ENCODE measurements around the gene FCRLA.
"Not testable (repeated sequence)": the region's sequence is repeated elsewhere in the genome, so short reads cannot be mapped to it uniquely, and the experiment has no call there.

Gene FCRLA

GRCh38 chr1:161706482-161707347 lies at the start of gene FCRLA:
TSS of gene FCRLA (plus strand) at chr1:161707229. CDS start at chr1:161707265, 36 bp downstream.
- DNase-seq (ENCODE audit: low read depth in 1 of 2, low spot score in 1 of 2), result no peak

- not testable (repeated sequence) for DNase-seq (ENCODE audit: low read depth in 1 of 2, low spot score in 1 of 2)
These were observed 48.5 kb upstream of the FCRLA start for GRCh38 chr1:161658524-161658923.

DNA sequence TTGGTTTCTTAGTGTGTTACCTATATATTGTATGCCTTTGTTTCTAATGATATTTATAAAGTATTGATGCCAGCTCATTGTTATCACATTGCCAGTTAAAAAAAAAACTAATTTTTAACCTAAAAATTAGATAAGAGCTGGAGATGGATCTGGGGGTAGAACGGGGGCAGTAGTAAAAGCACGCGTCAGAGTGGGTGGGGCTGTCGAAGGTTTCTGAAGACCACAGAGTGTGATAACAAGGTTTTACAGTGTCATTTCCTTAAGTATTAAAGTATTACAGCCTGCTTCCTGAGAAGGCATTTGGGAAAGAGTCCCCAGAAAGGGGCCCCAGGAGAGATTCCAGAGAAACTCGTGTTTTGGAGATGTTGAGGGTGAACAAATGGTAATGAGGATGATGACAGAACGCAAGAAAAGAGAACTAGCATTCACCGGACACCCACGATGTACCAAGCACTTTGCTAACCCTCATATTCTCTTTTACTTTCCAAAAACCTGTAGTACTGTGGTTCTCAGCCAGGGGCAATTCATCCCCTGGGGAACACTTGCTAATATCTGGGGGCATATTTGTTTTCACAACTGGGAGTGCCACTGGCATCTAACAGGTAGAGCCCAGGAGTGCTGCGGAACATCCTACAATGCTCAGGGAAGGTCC lies 45.2 kb upstream of the FCRLA start:
- DNase-seq (ENCODE audit: low read depth in 1 of 2, low spot score in 1 of 2), result not testable (repeated sequence)

GRCh38 chr1:161662684-161663339 lies 44.2 kb upstream of the FCRLA start, which contains the start of gene FCGR2B:
TSS of gene FCGR2B (plus strand) at chr1:161663143. CDS start at chr1:161663242, 99 bp downstream.
- DNase-seq (ENCODE audit: low read depth in 1 of 2, low spot score in 1 of 2), result not testable (repeated sequence)

DNA sequence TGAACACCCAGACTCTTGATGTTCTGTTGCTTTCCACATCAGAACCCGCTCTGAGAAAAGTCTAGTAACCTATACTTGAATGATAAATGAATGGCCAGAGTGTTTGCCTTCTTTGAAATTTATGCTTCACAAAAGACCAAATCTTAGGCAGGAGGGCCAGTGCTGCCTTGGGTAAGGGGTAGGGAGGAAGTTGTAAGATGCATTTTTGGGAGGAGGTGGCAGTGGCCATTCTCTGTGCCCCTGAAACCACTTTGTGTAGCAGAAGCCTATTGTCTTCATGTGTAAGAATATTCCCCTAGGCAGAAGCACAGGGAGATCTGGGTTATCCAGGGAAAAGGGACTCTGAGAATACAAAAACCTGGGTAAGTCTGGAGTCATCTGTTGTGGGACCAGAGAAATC lies 43.5 kb upstream of the FCRLA start:
- DNase-seq (ENCODE audit: low read depth in 1 of 2, low spot score in 1 of 2), result not testable (repeated sequence)

DNA sequence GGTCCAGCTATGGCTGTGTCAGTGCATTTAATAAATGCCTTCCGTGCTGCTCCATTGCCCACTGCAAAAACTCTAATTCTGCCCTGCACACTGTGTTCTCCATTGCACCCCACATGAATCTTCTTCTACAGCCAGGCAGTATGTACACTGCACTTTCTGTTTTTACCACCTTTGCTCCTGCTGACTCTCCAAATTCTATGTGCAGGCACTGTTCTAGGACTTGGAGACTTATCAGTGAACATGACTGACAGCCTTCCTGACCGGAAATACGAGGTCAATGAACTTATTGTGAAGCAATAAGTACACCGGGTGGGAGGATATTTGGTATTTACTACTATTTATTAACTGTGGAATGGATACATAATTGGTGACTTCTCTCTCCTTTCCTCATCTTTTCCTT lies 42.3 kb upstream of the FCRLA start:
- not testable (repeated sequence) for DNase-seq (ENCODE audit: low read depth in 1 of 2, low spot score in 1 of 2)

DNA sequence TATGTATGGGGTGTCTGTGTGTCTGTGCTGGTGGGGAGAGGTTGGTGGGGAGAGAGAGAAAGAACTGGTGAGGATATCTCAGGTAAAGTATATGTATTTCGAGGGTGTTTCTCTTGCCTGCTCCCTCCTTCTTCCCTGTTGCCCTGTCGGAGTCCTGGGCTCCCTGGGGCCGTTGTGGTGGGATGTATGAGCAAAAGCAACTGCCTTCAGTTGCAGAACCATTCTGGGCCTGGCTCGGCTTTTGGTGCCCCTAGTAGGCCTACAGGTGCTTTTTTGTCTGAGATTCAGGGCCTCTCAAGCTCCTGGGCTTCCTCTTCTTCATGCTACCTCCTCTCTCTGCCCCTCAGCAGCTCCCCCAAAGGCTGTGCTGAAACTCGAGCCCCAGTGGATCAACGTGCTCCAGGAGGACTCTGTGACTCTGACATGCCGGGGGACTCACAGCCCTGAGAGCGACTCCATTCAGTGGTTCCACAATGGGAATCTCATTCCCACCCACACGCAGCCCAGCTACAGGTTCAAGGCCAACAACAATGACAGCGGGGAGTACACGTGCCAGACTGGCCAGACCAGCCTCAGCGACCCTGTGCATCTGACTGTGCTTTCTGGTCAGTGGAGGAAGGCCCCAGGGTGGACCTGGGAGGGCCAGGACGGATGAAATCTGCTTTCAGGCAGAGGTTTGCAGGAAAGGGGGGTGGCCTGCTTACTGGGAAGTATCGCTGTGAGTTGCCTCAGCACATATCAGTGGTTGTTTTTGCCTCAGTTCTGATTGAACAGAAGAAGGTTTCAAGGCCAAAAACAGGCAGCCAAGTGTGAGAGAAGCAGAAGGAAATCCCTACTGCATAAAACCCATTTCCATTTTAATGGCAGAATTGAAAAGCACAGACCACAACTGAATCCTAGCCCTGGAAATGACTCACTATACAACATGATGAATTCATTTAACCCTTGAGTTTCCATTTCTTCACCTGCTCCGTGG lies 35.7 kb upstream of the FCRLA start:
- not testable (repeated sequence) for DNase-seq (ENCODE audit: low read depth in 1 of 2, low spot score in 1 of 2)

DNA sequence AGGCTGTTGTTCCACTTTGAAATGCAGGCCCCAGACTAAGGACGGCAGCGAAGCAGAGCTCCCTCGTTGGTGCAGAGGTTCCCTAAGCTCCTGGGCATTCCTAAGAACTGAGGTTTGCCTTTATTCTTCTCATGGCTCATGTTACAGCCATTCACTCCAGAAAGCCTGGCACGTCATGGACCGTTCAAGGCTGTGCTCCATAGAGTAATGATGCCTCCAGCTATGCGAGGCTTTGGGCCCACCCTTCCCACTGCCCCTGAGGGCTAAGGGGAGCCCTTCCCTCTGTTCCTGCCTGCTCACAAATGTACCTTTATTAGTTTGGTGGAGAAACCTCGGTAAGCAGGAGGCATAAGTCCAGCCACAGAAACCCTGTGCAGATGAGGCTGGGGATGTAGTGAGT lies 33.6 kb upstream of the FCRLA start:
- DNase-seq (ENCODE audit: low read depth in 1 of 2, low spot score in 1 of 2), result not testable (repeated sequence)

DNA sequence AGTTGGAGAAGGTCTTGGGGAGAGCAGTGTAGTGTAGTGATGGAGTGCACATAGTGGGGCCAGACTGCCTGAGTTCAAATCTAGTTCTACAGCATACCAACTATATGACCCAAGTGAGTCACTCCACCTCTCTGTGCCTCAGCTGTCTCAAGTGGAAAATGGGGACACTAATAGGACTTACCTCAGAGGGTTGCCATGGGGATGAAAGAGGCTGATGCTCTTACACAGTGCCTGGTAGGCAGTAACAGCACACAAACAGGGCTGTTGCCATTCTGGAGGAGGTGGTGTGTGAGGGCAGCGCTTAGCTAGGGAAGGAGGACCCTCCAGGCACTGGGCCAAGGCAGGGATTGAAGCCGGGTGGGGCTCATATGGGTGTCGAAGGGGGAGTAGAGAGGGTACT lies 32.6 kb upstream of the FCRLA start:
- DNase-seq (ENCODE audit: low read depth in 1 of 2, low spot score in 1 of 2), result not testable (repeated sequence)

DNA sequence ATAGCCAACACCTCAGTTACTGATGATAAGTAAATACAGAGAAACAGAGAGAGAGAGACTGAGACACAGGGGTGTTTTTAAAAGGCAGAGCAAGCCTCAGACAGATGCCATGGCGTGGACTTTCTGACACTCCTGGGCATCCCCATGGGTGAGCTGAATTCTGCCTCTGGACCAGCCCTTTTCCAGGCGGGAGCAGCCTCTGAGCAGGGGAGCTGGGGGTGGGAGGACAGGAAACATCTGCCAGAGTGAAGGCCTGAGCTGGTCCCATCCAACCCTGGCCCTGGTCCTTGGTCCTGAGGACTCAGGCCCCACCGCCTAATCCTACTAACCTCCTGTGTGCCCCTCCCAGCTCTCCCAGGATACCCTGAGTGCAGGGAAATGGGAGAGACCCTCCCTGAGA lies 32.1 kb upstream of the FCRLA start:
- not testable (repeated sequence) for DNase-seq (ENCODE audit: low read depth in 1 of 2, low spot score in 1 of 2)

DNA sequence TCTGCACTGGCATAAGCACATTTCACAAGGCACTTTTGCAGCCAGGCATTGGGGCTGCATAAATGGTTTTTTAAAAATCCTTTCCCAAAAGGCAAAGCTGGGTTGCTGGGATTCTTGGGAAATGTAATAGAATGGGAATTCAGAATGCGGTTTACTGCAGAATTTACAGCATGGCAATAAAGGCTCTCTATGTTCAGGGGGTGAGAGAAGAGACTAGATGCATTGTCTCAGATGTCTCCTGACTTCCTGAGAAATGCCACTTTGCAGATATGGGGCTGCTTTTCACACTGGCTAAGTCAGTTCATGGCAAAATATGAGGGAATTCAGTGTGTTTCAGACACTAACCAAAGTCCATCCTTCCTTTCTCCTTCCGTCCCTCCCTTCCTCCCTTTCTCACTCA lies 30.6 kb upstream of the FCRLA start:
- DNase-seq (ENCODE audit: low read depth in 1 of 2, low spot score in 1 of 2), result no peak

- DNase-seq (ENCODE audit: low read depth in 1 of 2, low spot score in 1 of 2), result no peak
These were observed 29.9 kb upstream of the FCRLA start for GRCh38 chr1:161676958-161677689.

- DNase-seq (ENCODE audit: low read depth in 1 of 2, low spot score in 1 of 2), result no peak
These were observed 28.5 kb upstream of the FCRLA start for GRCh38 chr1:161678500-161678899.

- no peak for DNase-seq (ENCODE audit: low read depth in 1 of 2, low spot score in 1 of 2)
These were observed 25.1 kb upstream of the FCRLA start for GRCh38 chr1:161681879-161682278.

DNA sequence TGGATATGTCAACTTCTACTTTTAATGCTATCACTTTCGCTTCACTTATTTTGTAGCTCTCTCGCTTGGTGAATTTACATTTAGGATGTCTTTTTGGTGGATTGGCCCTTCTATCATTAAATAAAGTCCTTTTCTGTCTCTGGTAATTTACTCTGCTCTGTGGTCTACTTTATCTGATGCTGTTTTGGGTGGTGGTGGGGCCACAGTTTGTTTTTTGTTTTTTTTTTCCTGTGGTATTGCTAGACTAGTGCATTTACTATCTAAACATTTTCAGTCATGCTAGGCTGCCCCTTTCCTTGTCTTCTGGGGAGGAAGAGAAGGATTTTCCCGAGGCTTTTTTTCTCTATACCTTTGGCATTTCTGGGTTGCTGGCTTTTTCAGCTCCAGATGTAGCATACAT lies 18.1 kb upstream of the FCRLA start:
- no peak for DNase-seq (ENCODE audit: low read depth in 1 of 2, low spot score in 1 of 2)

DNA sequence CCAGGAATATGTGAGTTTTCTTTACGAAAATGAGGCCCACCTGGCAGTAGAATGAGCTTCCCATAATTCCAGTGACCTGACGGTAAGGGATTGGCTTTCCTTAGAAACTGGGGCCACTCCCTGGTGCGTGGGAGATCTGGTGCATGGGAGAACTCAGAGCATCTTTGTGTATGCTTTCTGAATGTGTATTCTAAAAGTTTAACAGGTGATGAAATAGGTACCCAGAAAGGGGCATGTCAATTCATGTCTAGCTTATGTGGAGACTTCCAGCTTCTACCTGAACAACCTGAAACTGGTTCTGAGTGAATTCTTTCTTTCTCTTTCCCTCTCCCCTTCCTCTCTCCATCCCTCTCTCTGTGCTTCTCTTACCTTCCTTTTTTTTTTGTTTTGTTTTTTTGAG lies 15.2 kb upstream of the FCRLA start:
- no peak for DNase-seq (ENCODE audit: low read depth in 1 of 2, low spot score in 1 of 2)

DNA sequence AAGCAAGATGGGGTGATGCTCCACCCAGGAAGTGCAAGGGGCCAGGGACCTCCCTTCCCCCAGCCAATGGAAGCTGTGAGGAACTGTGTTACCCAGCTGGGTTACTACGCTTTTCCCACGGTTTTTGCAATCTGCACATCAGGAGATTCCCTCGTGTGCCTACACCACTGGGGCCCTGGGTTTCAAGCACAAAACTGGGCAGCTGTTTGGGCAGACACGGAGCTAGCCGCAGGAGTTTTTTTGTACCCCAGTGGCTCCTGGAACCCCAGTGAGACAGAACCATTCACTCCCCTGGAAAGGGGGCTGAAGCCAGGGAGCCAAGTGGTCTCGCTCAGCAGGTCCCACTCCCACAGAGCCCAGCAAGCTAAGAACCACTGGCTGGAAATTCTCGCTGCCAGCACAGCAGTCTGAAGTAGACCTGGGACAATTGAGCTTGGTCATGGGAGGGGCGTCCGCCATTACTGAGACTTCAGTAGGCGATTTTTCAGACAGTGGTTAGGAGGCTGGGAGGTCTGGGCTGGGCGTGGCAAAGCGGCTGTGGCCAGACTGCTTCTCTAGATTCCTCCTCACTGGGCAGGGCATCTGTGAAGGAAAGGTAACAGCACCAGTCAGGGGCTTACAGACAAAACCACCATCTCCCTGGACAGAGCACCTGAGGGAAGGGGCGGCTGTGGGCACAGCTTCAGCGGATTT lies 13.9 kb upstream of the FCRLA start:
- DNase-seq (ENCODE audit: low read depth in 1 of 2, low spot score in 1 of 2), result not testable (repeated sequence)

DNA sequence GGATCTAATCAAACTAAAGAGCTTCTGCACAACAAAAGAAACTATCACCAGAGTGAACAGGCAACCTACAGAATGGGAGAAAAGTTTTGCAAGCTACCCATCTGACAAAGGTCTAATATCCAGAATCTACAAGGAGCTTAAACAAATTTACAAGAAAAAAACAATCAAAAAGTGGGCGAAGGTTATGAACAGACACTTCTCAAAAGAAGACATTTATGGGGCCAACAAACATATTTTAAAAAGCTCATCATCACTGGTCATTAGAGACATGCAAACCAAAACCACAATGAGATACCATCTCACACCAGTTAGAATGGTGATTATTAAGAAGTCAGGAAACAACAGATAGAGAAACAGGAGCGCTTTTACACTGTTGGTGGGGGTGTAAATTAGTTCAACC lies 8.7 kb upstream of the FCRLA start:
- DNase-seq (ENCODE audit: low read depth in 1 of 2, low spot score in 1 of 2), result not testable (repeated sequence)

- DNase-seq (ENCODE audit: low read depth in 1 of 2, low spot score in 1 of 2), result no peak
These were observed 4.8 kb upstream of the FCRLA start for GRCh38 chr1:161702250-161702649.

All from activated T-helper 1 cell treated with anti-CD3 and anti-CD28 coated beads, Interleukin-2, amount 50 U/mL, for 16 hours (primary cell).